Mucosa of descending colon (tissue), 3 donors: ENCODE data around the gene LOX. TPM values are rescaled to one million over a fixed set of nuclear protein-coding genes. Genes with fewer than 3 reads are reported as not detected.

Experiments used
- ATAC-seq: fragments of 200-7000 bp; cut with Tn5 transposase; one replicate; pipeline ENCODE4 v1.9.1; 2020; ENCODE audit warnings: mild to moderate bottlenecking, moderate library complexity
- DNase-seq, 3 donors: peaks; one replicate each; pipeline ENCODE4 v3.0.0-alpha.2; 2020
- H3K36me3 ChIP-seq: fragments of 200-600 bp; one replicate; pipeline ENCODE4 v1.8.0; 2021; ENCODE audit warnings: low read depth, mild to moderate bottlenecking
- H3K4me1 ChIP-seq: fragments of 200-600 bp; one replicate; pipeline ENCODE4 v1.8.0; 2021; ENCODE audit warnings: low read depth, mild to moderate bottlenecking
- H3K4me3 ChIP-seq: fragments of 200-600 bp; one replicate; pipeline ENCODE4 v1.8.0; 2021; ENCODE audit warnings: mild to moderate bottlenecking
- H3K9me3 ChIP-seq: fragments of 200-600 bp; one replicate; pipeline ENCODE4 v1.8.0; 2021; ENCODE audit warnings: mild to moderate bottlenecking
- intact Hi-C, 2 donors: fragments of 100-400 bp; cut with DNase I in 1 of 2; cut with micrococcal nuclease in 1 of 2; formaldehyde crosslinking; loops; one replicate each; pipeline versions ENCODE4 v1.11.0 to v1.11.1; 2022; cut with DNase I, micrococcal nuclease
- total RNA-seq, 3 donors: library from RNA; stranded (reverse); fragmentation: NEBNext Ultra II Directional in 2 of 3; extraction: Animal tissue kit (Norgen Biotek cat#: 25700) in 2 of 3; gene quantifications; one replicate each; pipeline versions ENCODE4 v1.2.1 to v1.2.4, GENCODE V29; 2021 to 2023
- TF ChIP-seq, protein P1 (sequence below): fragments of 200-600 bp; IDR thresholded peaks from one replicate; pipeline ENCODE4 v1.8.0; 2022; ENCODE audit warnings: antibody characterized with exemption, mild to moderate bottlenecking
- donor health status: DM: no; HTN: no; CAD: no; lungs with moderate emphysema.
- donor health status: DM: no; HTN: no; CAD: no.
- donor health status: DM: no; HTN: yes; CAD: no.

LOX gene
- total RNA-seq, 3 donors from 2014 or later: 1.2 to 6.7 (median 4.6) TPM

DNA sequence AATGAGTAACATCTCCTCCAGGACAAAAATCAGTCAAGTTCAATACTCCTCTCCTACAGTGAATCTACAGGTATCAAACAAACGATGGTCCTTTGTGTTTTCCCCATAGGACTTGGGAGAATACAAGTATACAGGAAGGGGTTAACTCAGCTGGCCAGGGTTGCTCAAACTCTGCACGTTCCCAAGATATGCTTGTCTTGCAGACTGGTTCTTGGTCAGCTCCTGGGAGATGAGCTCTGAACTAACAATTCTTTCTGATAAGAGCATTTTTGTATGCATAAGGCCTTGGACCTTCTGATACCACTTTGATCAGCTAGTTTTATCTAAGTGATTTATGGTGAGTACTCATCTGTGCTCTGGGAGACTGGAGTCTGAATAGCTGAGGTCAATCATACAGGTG is 42.1 kb downstream of the LOX start:
- DNase-seq: no peak
- TF ChIP-seq, protein P1, sequence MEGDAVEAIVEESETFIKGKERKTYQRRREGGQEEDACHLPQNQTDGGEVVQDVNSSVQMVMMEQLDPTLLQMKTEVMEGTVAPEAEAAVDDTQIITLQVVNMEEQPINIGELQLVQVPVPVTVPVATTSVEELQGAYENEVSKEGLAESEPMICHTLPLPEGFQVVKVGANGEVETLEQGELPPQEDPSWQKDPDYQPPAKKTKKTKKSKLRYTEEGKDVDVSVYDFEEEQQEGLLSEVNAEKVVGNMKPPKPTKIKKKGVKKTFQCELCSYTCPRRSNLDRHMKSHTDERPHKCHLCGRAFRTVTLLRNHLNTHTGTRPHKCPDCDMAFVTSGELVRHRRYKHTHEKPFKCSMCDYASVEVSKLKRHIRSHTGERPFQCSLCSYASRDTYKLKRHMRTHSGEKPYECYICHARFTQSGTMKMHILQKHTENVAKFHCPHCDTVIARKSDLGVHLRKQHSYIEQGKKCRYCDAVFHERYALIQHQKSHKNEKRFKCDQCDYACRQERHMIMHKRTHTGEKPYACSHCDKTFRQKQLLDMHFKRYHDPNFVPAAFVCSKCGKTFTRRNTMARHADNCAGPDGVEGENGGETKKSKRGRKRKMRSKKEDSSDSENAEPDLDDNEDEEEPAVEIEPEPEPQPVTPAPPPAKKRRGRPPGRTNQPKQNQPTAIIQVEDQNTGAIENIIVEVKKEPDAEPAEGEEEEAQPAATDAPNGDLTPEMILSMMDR: no peak
- Histone ChIP-seq H3K9me3 (no peaks in the 10 kb centered on the region), H3K36me3 (no peaks in the 10 kb centered on the region), H3K4me1 (no peaks in the 10 kb centered on the region), H3K4me3 (no peak overlapping the region)
- intact Hi-C loops: no loop called here
- no peak for ATAC-seq

DNA sequence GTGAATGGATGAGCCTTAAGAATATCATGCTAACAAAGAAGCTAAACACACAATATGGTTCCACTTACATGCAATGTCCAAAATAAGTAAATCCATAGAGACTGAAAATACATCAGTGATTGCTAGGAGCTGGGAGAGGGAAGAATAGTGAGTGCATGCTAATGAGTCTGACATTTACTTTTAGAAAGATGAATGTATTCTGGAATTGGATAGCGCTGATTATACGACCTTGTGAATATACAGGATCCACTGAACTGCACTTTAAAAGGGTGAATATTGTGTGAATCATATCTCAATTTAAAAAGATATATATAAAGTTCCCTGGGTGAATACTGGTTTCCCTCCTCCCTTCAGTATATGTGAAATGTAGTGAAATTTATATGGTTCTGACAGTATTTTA is 46.2 kb downstream of the LOX start:
- TF ChIP-seq, protein P1: no peak
- Histone ChIP-seq H3K4me1 (no peaks in the 10 kb centered on the region), H3K36me3 (no peaks in the 10 kb centered on the region), H3K9me3 (no peaks in the 10 kb centered on the region), H3K4me3 (no peak overlapping the region)
- DNase-seq: no peak
- no peak for ATAC-seq
- intact Hi-C loops: no loop called here

DNA sequence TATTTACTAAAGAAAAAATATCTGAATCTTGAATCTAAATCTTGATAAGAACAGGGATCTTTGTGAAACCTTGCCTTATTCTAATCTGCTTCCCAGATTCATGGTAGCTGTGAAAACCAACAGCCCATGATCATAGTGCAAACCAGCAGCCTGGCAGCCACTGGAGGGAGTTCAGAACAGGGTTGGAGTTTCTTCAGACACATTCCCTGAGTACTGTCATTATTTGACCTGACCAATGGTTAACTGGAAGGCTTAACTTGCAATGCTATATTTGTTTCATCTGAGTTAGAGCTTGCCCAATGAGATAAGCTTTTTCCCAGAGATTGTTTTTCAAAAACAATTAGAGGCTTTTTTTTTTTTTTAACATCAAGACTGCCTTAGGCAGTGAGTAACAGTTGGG is 47.8 kb downstream of the LOX start:
- TF ChIP-seq, protein P1: no peak
- no peak for DNase-seq
- intact Hi-C loops: no loop called here
- Histone ChIP-seq H3K4me3 (no peak overlapping the region), H3K4me1 (no peaks in the 10 kb centered on the region), H3K9me3 (no peaks in the 10 kb centered on the region), H3K36me3 (no peaks in the 10 kb centered on the region)
- no peak for ATAC-seq

DNA sequence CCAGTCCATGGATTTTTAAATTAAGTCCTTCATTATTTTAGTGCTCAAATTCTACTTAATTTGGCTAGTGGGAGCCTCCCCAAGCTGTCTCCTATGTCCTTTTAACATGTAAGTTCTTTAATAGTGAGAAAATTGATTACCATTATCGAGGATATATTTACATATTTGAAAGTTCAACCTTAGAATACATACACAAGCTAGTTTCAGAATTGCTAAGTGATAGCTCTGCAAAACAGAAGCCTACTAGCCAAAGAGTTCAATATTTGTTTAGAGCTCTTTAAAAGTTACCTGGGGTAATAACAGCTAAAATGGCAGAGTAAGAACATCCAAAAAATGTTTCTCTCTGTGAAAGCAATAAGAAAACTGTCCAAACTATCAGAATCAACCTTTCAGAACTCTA is 48.2 kb downstream of the LOX start:
- Histone ChIP-seq H3K4me3 (no peak overlapping the region), H3K36me3 (no peaks in the 10 kb centered on the region), H3K4me1 (no peaks in the 10 kb centered on the region), H3K9me3 (no peaks in the 10 kb centered on the region)
- DNase-seq (no peak), ATAC-seq (no peak)
- TF ChIP-seq, protein P1: no peak
- intact Hi-C loops: no loop called here

DNA sequence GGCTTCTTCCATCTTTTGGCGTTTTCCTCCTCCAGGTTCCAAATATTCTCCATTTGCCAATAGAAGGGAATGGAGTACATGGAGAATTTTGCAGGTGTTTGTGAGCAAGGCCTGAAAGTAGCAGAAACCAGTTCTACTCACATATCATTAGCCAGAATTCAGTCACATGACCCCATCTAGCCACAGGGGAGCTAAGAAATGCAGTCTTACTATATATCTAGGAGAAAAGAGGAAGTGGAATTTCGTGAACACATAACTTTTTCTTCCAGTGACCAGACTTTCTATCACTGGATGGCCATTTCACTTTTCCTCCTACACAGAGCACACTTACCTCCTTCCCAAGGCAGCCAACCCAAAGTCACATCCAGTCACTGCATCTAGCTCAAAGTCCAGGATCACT is 55.1 kb downstream of the LOX start:
- no peak for DNase-seq
- Histone ChIP-seq H3K9me3 (no peaks in the 10 kb centered on the region), H3K4me1 (no peaks in the 10 kb centered on the region), H3K4me3 (no peak overlapping the region), H3K36me3 (no peaks in the 10 kb centered on the region)
- no peak for ATAC-seq
- TF ChIP-seq, protein P1: no peak
- intact Hi-C loops: no loop called here

DNA sequence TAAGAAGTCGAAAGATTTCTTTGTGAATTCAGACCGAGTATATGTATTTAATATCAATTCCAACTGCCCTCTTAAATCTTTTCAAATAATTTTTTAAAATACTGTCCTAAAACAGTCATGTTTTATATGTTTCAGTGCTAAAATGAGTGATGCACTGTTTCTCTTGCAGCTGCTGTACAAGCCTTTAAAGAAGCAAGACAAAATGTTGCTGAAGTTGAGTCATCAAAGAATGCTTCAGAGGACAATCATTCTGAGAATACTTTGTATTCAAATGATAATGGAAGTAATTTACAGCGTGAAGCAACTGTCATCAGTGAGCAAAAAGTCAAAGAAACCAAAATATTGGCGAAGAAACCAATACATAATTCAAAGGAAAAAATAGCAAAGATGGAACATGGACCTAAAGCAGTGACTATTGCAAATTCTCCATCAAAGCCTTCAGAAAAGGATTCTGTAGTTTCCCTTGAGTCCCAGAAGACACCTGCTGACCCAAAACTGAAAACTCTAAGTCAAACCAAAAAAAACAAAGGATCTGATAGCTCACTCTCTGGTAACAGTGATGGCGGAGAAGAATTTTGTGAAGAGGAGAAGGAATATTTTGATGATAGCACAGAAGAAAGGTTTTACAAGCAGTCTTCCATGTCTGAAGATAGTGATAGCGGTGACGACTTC is 58.0 kb downstream of the LOX start:
- DNase-seq (no peak), ATAC-seq (no peak)
- H3K9me3 ChIP-seq: no peaks in the 10 kb centered on the region
- no peaks in the 10 kb centered on the region for H3K36me3 ChIP-seq
- intact Hi-C loops: no loop called here
- no peaks in the 10 kb centered on the region for H3K4me1 ChIP-seq
- TF ChIP-seq, protein P1: no peak
- H3K4me3 ChIP-seq: no peak overlapping the region
